Neural progenitor cell (in vitro differentiated cells): ENCODE data around the gene GNG7. TPM values are rescaled to one million over a fixed set of nuclear protein-coding genes. Genes with fewer than 3 reads are reported as not detected.
"Not testable (repeated sequence)": the region's sequence is repeated elsewhere in the genome, so short reads cannot be mapped to it uniquely, and the experiment has no call there.

Experiments
- DNase-seq: peaks from one replicate; pipeline ENCODE4 v3.0.0-alpha.2; 2016; ENCODE audit warnings: low spot score
- H2AFZ ChIP-seq: fragments of 200-600 bp; sonication (generic); replicated peaks from 2 replicates; pipeline ENCODE4 v1.6.1; 2016; ENCODE audit warnings: antibody characterized with exemption
- H3F3A ChIP-seq: fragments of 200-600 bp; sonication (generic); 2 replicates; pipeline ENCODE4 v1.6.1; 2016; ENCODE audit warnings: antibody characterized with exemption, low read depth
- H3K27ac ChIP-seq: fragments of 200-600 bp; sonication (generic); 2 replicates; pipeline ENCODE4 v1.5.1; 2016; ENCODE audit warnings: mild to moderate bottlenecking
- H3K27me3 ChIP-seq: fragments of 200-600 bp; sonication (generic); 2 replicates; pipeline ENCODE4 v1.6.1; 2016; ENCODE audit warnings: mild to moderate bottlenecking, moderate library complexity
- H3K36me3 ChIP-seq: fragments of 200-600 bp; sonication (generic); 2 replicates; pipeline ENCODE4 v1.5.1; 2016
- H3K4me1 ChIP-seq: fragments of 200-600 bp; sonication (generic); 2 replicates; pipeline ENCODE4 v1.6.1; 2016; ENCODE audit warnings: mixed run types
- H3K4me2 ChIP-seq: fragments of 200-600 bp; sonication (generic); 2 replicates; pipeline ENCODE4 v1.6.1; 2016
- H3K4me3 ChIP-seq: fragments of 200-600 bp; sonication (generic); 2 replicates; pipeline ENCODE4 v1.5.1; 2016
- H3K79me2 ChIP-seq: fragments of 200-600 bp; sonication (generic); 2 replicates; pipeline ENCODE4 v1.6.1; 2016; ENCODE audit warnings: low read depth
- H3K9ac ChIP-seq: fragments of 200-600 bp; sonication (generic); 2 replicates; pipeline ENCODE4 v1.6.1; 2016
- H3K9me3 ChIP-seq: fragments of 200-600 bp; sonication (generic); 2 replicates; pipeline ENCODE4 v1.5.1; 2016; ENCODE audit warnings: low read depth
- H4K20me1 ChIP-seq: fragments of 200-600 bp; sonication (generic); 2 replicates; pipeline ENCODE4 v1.6.1; 2016; ENCODE audit warnings: low read depth
- H3K27ac Mint-ChIP-seq: 3 replicates; pipeline ENCODE4 v1.8.0; 2021; ENCODE audit warnings: mixed read lengths
- H3K27me3 Mint-ChIP-seq: 2 replicates; pipeline ENCODE4 v1.8.0; 2022; ENCODE audit warnings: low read depth, mild to moderate bottlenecking, inconsistent platforms, moderate library complexity, mixed read lengths; ENCODE audit not compliant: insufficient read depth
- H3K36me3 Mint-ChIP-seq: 3 replicates; pipeline ENCODE4 v1.8.0; 2021; ENCODE audit warnings: mixed read lengths
- H3K4me1 Mint-ChIP-seq: 3 replicates; pipeline ENCODE4 v1.8.0; 2021; ENCODE audit warnings: mixed read lengths
- H3K4me3 Mint-ChIP-seq: 3 replicates; pipeline ENCODE4 v1.8.0; 2021; ENCODE audit warnings: mild to moderate bottlenecking, moderate library complexity, mixed read lengths
- H3K9me3 Mint-ChIP-seq: 3 replicates; pipeline ENCODE4 v1.8.0; 2020; ENCODE audit warnings: mixed read lengths
- CTCF ChIP-seq: fragments of 200-600 bp; sonication (generic); IDR thresholded peaks from 2 replicates; pipeline ENCODE4 v1.5.1; 2017; ENCODE audit warnings: antibody characterized with exemption, mild to moderate bottlenecking
- EZH2 ChIP-seq: fragments of 200-600 bp; sonication (generic); IDR thresholded peaks from 2 replicates; pipeline ENCODE4 v1.6.1; 2017; ENCODE audit warnings: antibody characterized with exemption, mild to moderate bottlenecking, moderate library complexity
- EZH2phosphoT487 ChIP-seq: fragments of 200-600 bp; sonication (generic); IDR thresholded peaks from 2 replicates; pipeline ENCODE4 v1.6.1; 2017; ENCODE audit warnings: antibody characterized with exemption
- total RNA-seq: library from RNA; depleted of rRNA; stranded (reverse); fragments of >200 nt; gene quantifications from 2 replicates; pipeline ENCODE4 v1.2.3, GENCODE V29; 2015; ENCODE audit warnings: low replicate concordance

GNG7 gene
- total RNA-seq, 1 donor from 2014 or later, result 7.0 TPM

DNA sequence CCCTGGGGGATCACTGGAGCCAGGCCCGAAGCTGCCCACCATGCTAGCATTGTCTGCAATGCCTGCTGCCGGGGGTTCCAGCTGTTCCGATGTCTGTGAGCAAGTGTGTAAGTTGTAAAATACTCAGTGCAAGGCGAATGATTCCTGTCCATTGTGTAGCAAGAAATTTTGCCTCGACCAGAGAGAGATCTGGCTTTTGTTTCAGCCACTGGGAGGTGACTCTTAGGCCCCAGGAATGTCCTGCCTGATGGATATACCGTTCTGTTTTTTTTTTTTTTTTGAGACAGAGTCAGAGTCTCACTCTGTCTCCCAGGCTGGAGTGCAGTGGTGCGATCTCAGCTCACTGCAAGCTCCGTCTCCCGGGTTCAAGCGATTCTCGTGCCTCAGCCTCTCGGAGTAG is 233.9 kb downstream of the GNG7 start:
- Mint-ChIP-seq H3K4me1 (peaks cover 13% of the 10 kb centered on the region), H3K27ac (peak overlapping the region; percentile 87), H3K9me3 (no peaks in the 10 kb centered on the region), H3K36me3 (no peaks in the 10 kb centered on the region), H3K27me3 (peaks cover 2% of the 10 kb centered on the region), H3K4me3 (no peak overlapping the region)
- Histone ChIP-seq H2AFZ (no peak overlapping the region), H3K4me3 (no peak overlapping the region), H3K4me2 (no peak overlapping the region), H3K4me1 (no peaks in the 10 kb centered on the region), H3K36me3 (no peaks in the 10 kb centered on the region), H3F3A (peaks cover 1% of the 10 kb centered on the region), H3K79me2 (no peaks in the 10 kb centered on the region), H3K27me3 (no peaks in the 10 kb centered on the region), H3K9ac (no peak overlapping the region), H3K27ac (no peak overlapping the region), H3K9me3 (no peaks in the 10 kb centered on the region), H4K20me1 (no peaks in the 10 kb centered on the region)
- no peak for TF ChIP-seq EZH2phosphoT487
- no peak for TF ChIP-seq CTCF
- TF ChIP-seq EZH2, result no peak
- no peak for DNase-seq

DNA sequence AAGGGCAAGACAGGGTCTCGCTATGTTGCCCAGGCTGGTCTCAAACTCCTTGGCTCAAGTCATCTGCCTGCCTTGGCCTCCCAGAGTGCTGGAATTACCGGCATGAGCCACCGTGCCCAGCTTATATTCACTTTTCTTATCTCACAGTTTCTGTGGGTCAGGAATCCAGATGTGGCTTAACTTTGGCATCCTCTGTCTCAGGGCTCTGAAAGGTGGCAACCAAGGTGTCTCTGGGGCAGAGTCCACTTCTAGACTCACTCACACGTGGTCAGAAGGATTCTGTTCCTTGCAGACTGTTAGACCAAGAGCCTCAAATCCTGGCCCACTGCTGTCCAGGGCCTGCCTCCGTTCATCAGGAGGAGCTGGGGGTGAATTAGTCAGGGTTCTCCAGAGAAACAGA is 238.1 kb downstream of the GNG7 start:
- Histone ChIP-seq H2AFZ (no peak overlapping the region), H3K4me3 (no peak overlapping the region), H3K27me3 (no peaks in the 10 kb centered on the region), H3K36me3 (no peaks in the 10 kb centered on the region), H3F3A (peaks cover 10% of the 10 kb centered on the region), H3K9ac (no peak overlapping the region), H3K79me2 (no peaks in the 10 kb centered on the region), H3K4me2 (no peak overlapping the region), H3K27ac (no peak overlapping the region), H4K20me1 (no peaks in the 10 kb centered on the region), H3K4me1 (no peaks in the 10 kb centered on the region), H3K9me3 (no peaks in the 10 kb centered on the region)
- no peak for TF ChIP-seq CTCF
- TF ChIP-seq EZH2, result no peak
- TF ChIP-seq EZH2phosphoT487, result no peak
- H3K9me3 Mint-ChIP-seq, result no peaks in the 10 kb centered on the region
- DNase-seq, result no peak
- H3K27me3 Mint-ChIP-seq, result peaks cover 5% of the 10 kb centered on the region
- H3K27ac Mint-ChIP-seq, result no peak overlapping the region
- no peaks in the 10 kb centered on the region for H3K36me3 Mint-ChIP-seq
- no peak overlapping the region for H3K4me3 Mint-ChIP-seq
- H3K4me1 Mint-ChIP-seq, result peaks cover 19% of the 10 kb centered on the region

- peaks cover 14% of the 10 kb centered on the region for H3K4me1 Mint-ChIP-seq
- H3K4me3 ChIP-seq, DNase-seq, H4K20me1 ChIP-seq, H3K27me3 Mint-ChIP-seq, H3K36me3 Mint-ChIP-seq, H3K27ac ChIP-seq, H3K9me3 ChIP-seq, H3K36me3 ChIP-seq, H3K27me3 ChIP-seq, H3K9me3 Mint-ChIP-seq, H3K4me1 ChIP-seq, H3K4me2 ChIP-seq, H3K79me2 ChIP-seq, H3K9ac ChIP-seq, H2AFZ ChIP-seq: not testable (repeated sequence)
- H3K4me3 Mint-ChIP-seq, result peak overlapping the region; percentile 33
- H3K27ac Mint-ChIP-seq, result peak overlapping the region; percentile 85
- H3F3A ChIP-seq, result peaks cover 10% of the 10 kb centered on the region
Measured at GRCh38 chr19:2463694-2464093, 238.8 kb downstream of the GNG7 start.

GRCh38 chr19:2462635-2463421 is 239.7 kb downstream of the GNG7 start:
- no peaks in the 10 kb centered on the region for H3K27me3 ChIP-seq
- no peaks in the 10 kb centered on the region for H3K9me3 ChIP-seq
- H3K4me2 ChIP-seq, result peak overlapping the region; percentile 70
- H3F3A ChIP-seq, result peaks cover 10% of the 10 kb centered on the region
- Mint-ChIP-seq H3K27ac (no peak overlapping the region), H3K36me3 (no peaks in the 10 kb centered on the region), H3K27me3 (peaks cover 5% of the 10 kb centered on the region), H3K4me3 (peak overlapping the region; percentile 78), H3K9me3 (no peaks in the 10 kb centered on the region), H3K4me1 (peaks cover 11% of the 10 kb centered on the region)
- TF ChIP-seq EZH2 (no peak), EZH2phosphoT487 (no peak), CTCF (no peak)
- H3K4me3 ChIP-seq, result peak overlapping the region; percentile 52
- no peaks in the 10 kb centered on the region for H3K79me2 ChIP-seq
- no peaks in the 10 kb centered on the region for H3K4me1 ChIP-seq
- H2AFZ ChIP-seq, result peak overlapping the region; percentile 83
- no peaks in the 10 kb centered on the region for H3K36me3 ChIP-seq
- peak overlapping the region; percentile 84 for H3K27ac ChIP-seq
- H3K9ac ChIP-seq, result no peak overlapping the region
- H4K20me1 ChIP-seq, result no peaks in the 10 kb centered on the region
- DNase-seq, result peak; percentile 99
